Hepatocyte (in vitro differentiated cells): ENCODE data around the gene ANKS6.

ENCODE experiments used
- EZH2phosphoT487 ChIP-seq: fragments of 200-600 bp; sonication (generic); IDR thresholded peaks from one replicate; pipeline ENCODE4 v1.6.1; 2018; ENCODE audit warnings: antibody characterized with exemption, mild to moderate bottlenecking, low read depth, moderate library complexity; ENCODE audit not compliant: unreplicated experiment, severe bottlenecking
- TF ChIP-seq, protein P1 (sequence below): fragments of 200-600 bp; sonication (generic); IDR thresholded peaks from 2 replicates; pipeline ENCODE4 v1.5.1; 2016; ENCODE audit warnings: antibody characterized with exemption, mild to moderate bottlenecking; ENCODE audit not compliant: poor library complexity

DNA sequence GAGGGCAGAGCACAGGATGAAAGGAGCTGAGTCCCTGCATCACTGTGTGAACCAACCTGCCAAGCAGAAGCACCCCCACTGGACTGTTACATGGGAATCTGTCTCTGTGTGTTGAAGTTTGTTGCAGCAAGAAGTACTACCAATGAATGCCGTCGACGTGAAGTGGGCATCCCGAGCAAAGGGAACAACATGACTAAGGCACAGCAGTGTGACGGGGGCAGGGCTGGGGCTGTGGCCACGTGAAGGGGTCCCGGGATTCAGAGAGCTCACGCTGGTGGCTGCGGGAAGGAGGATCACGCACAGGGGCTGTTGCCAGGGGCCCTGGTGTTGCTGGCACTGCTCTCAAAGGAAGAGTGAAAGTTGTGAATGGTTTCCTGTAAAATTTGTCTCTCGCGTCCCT lies 60.1 kb downstream of the ANKS6 start:
- TF ChIP-seq, protein P1, sequence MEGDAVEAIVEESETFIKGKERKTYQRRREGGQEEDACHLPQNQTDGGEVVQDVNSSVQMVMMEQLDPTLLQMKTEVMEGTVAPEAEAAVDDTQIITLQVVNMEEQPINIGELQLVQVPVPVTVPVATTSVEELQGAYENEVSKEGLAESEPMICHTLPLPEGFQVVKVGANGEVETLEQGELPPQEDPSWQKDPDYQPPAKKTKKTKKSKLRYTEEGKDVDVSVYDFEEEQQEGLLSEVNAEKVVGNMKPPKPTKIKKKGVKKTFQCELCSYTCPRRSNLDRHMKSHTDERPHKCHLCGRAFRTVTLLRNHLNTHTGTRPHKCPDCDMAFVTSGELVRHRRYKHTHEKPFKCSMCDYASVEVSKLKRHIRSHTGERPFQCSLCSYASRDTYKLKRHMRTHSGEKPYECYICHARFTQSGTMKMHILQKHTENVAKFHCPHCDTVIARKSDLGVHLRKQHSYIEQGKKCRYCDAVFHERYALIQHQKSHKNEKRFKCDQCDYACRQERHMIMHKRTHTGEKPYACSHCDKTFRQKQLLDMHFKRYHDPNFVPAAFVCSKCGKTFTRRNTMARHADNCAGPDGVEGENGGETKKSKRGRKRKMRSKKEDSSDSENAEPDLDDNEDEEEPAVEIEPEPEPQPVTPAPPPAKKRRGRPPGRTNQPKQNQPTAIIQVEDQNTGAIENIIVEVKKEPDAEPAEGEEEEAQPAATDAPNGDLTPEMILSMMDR = no peak
- no peak for TF ChIP-seq EZH2phosphoT487
